ENCODE measurements around the gene PRAC2.

- TF ChIP-seq CTCF (conservative IDR thresholded peaks at IDR 0.05 in 1 of 2, IDR thresholded peaks at IDR 0.05 in 1 of 2; ENCODE audit: extremely low read depth in 1 of 2, insufficient read depth in 1 of 2, low read depth in 1 of 2, low read length in 2 of 2) (no peak), EZH2 (IDR thresholded peaks at IDR 0.05; ENCODE audit: borderline replicate concordance, low read length) (peak; percentile 88)
Measured at GRCh38 chr17:48723423-48724250, 652 bp downstream of the PRAC2 start.
